Lower lobe of right lung (tissue), 2 donors: ENCODE results near the gene TLE4. TPM values are rescaled to one million over a fixed set of nuclear protein-coding genes. Genes with fewer than 3 reads are reported as not detected.

Source experiments
- ATAC-seq, 2 donors: fragments of 200-7000 bp; cut with Tn5 transposase; one replicate each; pipeline ENCODE4 v1.9.1; 2020 to 2022; ENCODE audit warnings: mild to moderate bottlenecking in 2 of 2, moderate library complexity in 2 of 2
- DNase-seq: peaks from one replicate; pipeline ENCODE4 v3.0.0-alpha.2; 2020
- H3K27ac ChIP-seq: fragments of 200-600 bp; one replicate; pipeline ENCODE4 v1.8.0; 2022
- H3K27me3 ChIP-seq: fragments of 200-600 bp; one replicate; pipeline ENCODE4 v1.8.0; 2022; ENCODE audit warnings: low read depth
- H3K36me3 ChIP-seq: fragments of 200-600 bp; one replicate; pipeline ENCODE4 v1.8.0; 2022; ENCODE audit warnings: mild to moderate bottlenecking
- H3K4me1 ChIP-seq: fragments of 200-600 bp; one replicate; pipeline ENCODE4 v1.8.0; 2022
- H3K4me3 ChIP-seq: fragments of 200-600 bp; one replicate; pipeline ENCODE4 v1.8.0; 2022; ENCODE audit warnings: mild to moderate bottlenecking
- H3K9me3 ChIP-seq: fragments of 200-600 bp; one replicate; pipeline ENCODE4 v1.8.0; 2022
- intact Hi-C: fragments of 100-400 bp; cut with DNase I; formaldehyde crosslinking; loops from one replicate; pipeline ENCODE4 v1.11.0; 2022
- long read RNA-seq: library from polyadenylated mRNA; unstranded; transcript quantifications from one replicate; pipeline ENCODE4 v2.0.0, GENCODE V29; 2021
- total RNA-seq: library from RNA; stranded (reverse); fragmentation: NEBNext Ultra II Directional; extraction: Animal tissue kit (Norgen Biotek cat#: 25700); gene quantifications from one replicate; pipeline ENCODE4 v1.2.1, GENCODE V29; 2021
- TF ChIP-seq, protein P1 (sequence below): fragments of 200-600 bp; IDR thresholded peaks from one replicate; pipeline ENCODE4 v1.8.0; 2022; ENCODE audit warnings: antibody characterized with exemption, mild to moderate bottlenecking
- donor health status: DM: no; HTN: yes; CAD: no; lungs with severe emphysema.

Gene TLE4
- 48.6 TPM for total RNA-seq
- long read RNA-seq, partial matches to known transcripts: 13 of 17 reads
- long read RNA-seq, other reads (novel, unspliced or antisense): 4 of 17 reads

GRCh38 chr9:79571309-79572031 lies at the start of gene TLE4:
Gene TLE4, plus strand, starts transcription at chr9:79571965. Its CDS starts 826 bp downstream, at chr9:79572791.
- TF ChIP-seq, protein P1, sequence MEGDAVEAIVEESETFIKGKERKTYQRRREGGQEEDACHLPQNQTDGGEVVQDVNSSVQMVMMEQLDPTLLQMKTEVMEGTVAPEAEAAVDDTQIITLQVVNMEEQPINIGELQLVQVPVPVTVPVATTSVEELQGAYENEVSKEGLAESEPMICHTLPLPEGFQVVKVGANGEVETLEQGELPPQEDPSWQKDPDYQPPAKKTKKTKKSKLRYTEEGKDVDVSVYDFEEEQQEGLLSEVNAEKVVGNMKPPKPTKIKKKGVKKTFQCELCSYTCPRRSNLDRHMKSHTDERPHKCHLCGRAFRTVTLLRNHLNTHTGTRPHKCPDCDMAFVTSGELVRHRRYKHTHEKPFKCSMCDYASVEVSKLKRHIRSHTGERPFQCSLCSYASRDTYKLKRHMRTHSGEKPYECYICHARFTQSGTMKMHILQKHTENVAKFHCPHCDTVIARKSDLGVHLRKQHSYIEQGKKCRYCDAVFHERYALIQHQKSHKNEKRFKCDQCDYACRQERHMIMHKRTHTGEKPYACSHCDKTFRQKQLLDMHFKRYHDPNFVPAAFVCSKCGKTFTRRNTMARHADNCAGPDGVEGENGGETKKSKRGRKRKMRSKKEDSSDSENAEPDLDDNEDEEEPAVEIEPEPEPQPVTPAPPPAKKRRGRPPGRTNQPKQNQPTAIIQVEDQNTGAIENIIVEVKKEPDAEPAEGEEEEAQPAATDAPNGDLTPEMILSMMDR: no peak
- Histone ChIP-seq H3K9me3 (no peaks in the 10 kb centered on the region), H3K4me1 (peaks cover 33% of the 10 kb centered on the region), H3K27ac (peak within 1 kb of the TSS; percentile 93), H3K4me3 (peak within 1 kb of the TSS; percentile 73), H3K36me3 (no peaks in the 10 kb centered on the region), H3K27me3 (peaks cover 9% of the 10 kb centered on the region)
- intact Hi-C loops: no loop called here
- ATAC-seq: peak; percentile 96 to 98
- DNase-seq: peak; percentile 100

DNA sequence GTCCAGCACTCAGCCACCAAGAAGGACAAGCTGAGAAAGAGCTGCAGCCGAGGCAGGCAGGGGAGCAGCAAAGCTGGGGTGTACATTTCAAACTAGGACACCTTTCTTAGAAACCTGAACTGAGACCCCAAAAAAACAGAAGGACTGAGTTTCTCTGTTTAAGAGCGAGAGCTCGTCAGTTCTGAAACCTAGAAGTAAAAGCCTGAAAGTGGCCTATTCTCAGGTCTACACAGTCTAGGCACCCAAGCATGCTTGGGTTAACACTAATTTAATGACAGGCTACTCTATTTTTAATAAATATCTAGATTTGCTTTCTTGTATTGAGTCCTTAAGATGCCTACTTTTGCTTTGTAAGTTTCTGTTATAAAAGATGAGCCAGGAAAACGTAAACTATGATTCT lies 49.0 kb upstream of the TLE4 start:
- ATAC-seq (no peak), DNase-seq (no peak)
- TF ChIP-seq, protein P1: no peak
- no peaks in the 10 kb centered on the region for H3K36me3 ChIP-seq
- H3K27me3 ChIP-seq: no peaks in the 10 kb centered on the region
- H3K9me3 ChIP-seq: no peaks in the 10 kb centered on the region
- intact Hi-C loops: no loop called here
- H3K4me1 ChIP-seq: no peaks in the 10 kb centered on the region
- no peak overlapping the region for H3K27ac ChIP-seq
- no peak overlapping the region for H3K4me3 ChIP-seq

- no peaks in the 10 kb centered on the region for H3K36me3 ChIP-seq
- no peak overlapping the region for H3K4me3 ChIP-seq
- DNase-seq: no peak
- H3K9me3 ChIP-seq: no peaks in the 10 kb centered on the region
- H3K4me1 ChIP-seq: no peaks in the 10 kb centered on the region
- H3K27ac ChIP-seq: no peak overlapping the region
- H3K27me3 ChIP-seq: no peaks in the 10 kb centered on the region
- intact Hi-C loops: no loop called here
- TF ChIP-seq, protein P1: no peak
- no peak for ATAC-seq
These were observed 47.5 kb upstream of the TLE4 start for GRCh38 chr9:79524266-79524665.

GRCh38 chr9:79526149-79526672 lies 45.6 kb upstream of the TLE4 start:
- no peaks in the 10 kb centered on the region for H3K36me3 ChIP-seq
- no peaks in the 10 kb centered on the region for H3K9me3 ChIP-seq
- TF ChIP-seq, protein P1: no peak
- no peak overlapping the region for H3K27ac ChIP-seq
- DNase-seq: no peak
- no peaks in the 10 kb centered on the region for H3K4me1 ChIP-seq
- H3K4me3 ChIP-seq: no peak overlapping the region
- no peaks in the 10 kb centered on the region for H3K27me3 ChIP-seq
- ATAC-seq: no peak
- intact Hi-C loops: no loop called here

DNA sequence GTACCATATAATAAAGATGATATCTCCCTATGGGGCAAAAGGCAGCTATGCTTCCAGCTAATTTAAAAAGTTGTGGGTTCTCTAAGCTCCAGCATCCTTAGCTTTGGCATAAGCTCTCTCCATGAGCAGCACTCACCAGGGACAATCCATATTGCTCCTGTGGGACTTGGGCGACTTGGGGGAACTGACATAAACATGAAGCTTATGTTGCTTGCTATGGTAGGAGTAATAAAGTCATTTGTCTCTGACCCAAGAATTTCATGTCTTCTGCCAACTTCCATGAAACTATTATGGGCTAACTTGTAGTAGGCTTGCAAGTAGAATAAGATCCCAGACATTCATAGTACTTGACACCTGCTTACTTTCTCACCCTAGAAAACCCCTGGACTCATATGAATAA lies 36.2 kb upstream of the TLE4 start:
- H3K4me3 ChIP-seq: no peak overlapping the region
- DNase-seq: no peak
- no peak for ATAC-seq
- no peaks in the 10 kb centered on the region for H3K27me3 ChIP-seq
- H3K9me3 ChIP-seq: no peaks in the 10 kb centered on the region
- TF ChIP-seq, protein P1: no peak
- no peaks in the 10 kb centered on the region for H3K4me1 ChIP-seq
- no peak overlapping the region for H3K27ac ChIP-seq
- intact Hi-C loops: no loop called here
- H3K36me3 ChIP-seq: no peaks in the 10 kb centered on the region
